H1 (cell line): ENCODE data around the gene IFIT2. TPM values are rescaled to one million over a fixed set of nuclear protein-coding genes. Genes with fewer than 3 reads are reported as not detected.

Experiments used
- CTCF ChIA-PET: fragments of 300-600 bp; sonication (Branson Sonifier 250); formaldehyde crosslinking; loops from one replicate; lab custom pipeline; 2021; ENCODE audit not compliant: partially characterized antibody; lab: Charles Lee
- POLR2A ChIA-PET: fragments of 300-600 bp; sonication (Branson Sonifier 250); formaldehyde crosslinking; loops from one replicate; lab custom pipeline; 2021; ENCODE audit warnings: inconsistent platforms; ENCODE audit not compliant: partially characterized antibody; lab: Charles Lee
- DNase-seq, 2 experiments: peaks; one replicate each; pipeline versions ENCODE4 v3.0.0 to v3.0.0-alpha.2; 2010 to 2022; ENCODE audit warnings: low spot score in 2 of 2, low read depth in 1 of 2, mixed read lengths in 1 of 2
- FAIRE-seq: peaks from 2 replicates; lab custom pipeline; 2011; peaks lifted over from hg19 to GRCh38; lab: Jason Lieb, UNC
- H2AFZ ChIP-seq: 2 replicates; pipeline ENCODE4 v1.8.1; 2012; ENCODE audit warnings: low read length, inconsistent platforms
- H2AK5ac ChIP-seq: 2 replicates; pipeline ENCODE4 v1.6.1; 2013; ENCODE audit warnings: low read depth, low read length
- H2BK120ac ChIP-seq: replicated peaks from 2 replicates; pipeline ENCODE3; 2013; ENCODE audit warnings: low read depth, low read length, inconsistent platforms
- H2BK12ac ChIP-seq: 2 replicates; pipeline ENCODE4 v1.6.1; 2013; ENCODE audit warnings: low read depth, low read length
- H2BK15ac ChIP-seq: 2 replicates; pipeline ENCODE4 v1.6.1; 2013; ENCODE audit warnings: low read length
- H2BK20ac ChIP-seq: 2 replicates; pipeline ENCODE4 v1.6.1; 2013; ENCODE audit warnings: low read length
- H2BK5ac ChIP-seq: 2 replicates; pipeline ENCODE4 v1.6.1; 2013; ENCODE audit warnings: low read depth, low read length
- H3K14ac ChIP-seq: 2 replicates; pipeline ENCODE4 v1.6.1; 2013; ENCODE audit warnings: inconsistent platforms; ENCODE audit not compliant: insufficient read length
- H3K18ac ChIP-seq: 2 replicates; pipeline ENCODE4 v1.6.1; 2013; ENCODE audit warnings: low read length; ENCODE audit errors: extremely low read depth
- H3K23ac ChIP-seq: 2 replicates; pipeline ENCODE4 v1.6.1; 2013; ENCODE audit warnings: inconsistent platforms; ENCODE audit not compliant: insufficient read length
- H3K23me2 ChIP-seq: 2 replicates; pipeline ENCODE4 v1.6.1; 2013; ENCODE audit warnings: low read depth, low read length
- H3K27ac ChIP-seq: 2 replicates; pipeline ENCODE4 v1.6.1; 2011; ENCODE audit warnings: low read depth, low read length, inconsistent platforms
- H3K27me3 ChIP-seq, 4 experiments: replicated peaks in 1 of 4; 1 replicate in 1 of 4; 2 replicates in 3 of 4; pipeline versions ENCODE4 v1.6.1 to v1.8.1; 2011 to 2013; ENCODE audit warnings: low read length in 3 of 4, mild to moderate bottlenecking in 3 of 4, inconsistent platforms in 2 of 4, mixed read lengths in 2 of 4, moderate library complexity in 1 of 4; ENCODE audit not compliant: control insufficient read depth in 3 of 4, insufficient read depth in 3 of 4; ENCODE audit errors: extremely low read depth in 1 of 4
- H3K36me3 ChIP-seq, 4 experiments: 2 replicates each; pipeline versions ENCODE4 v1.6.1 to v1.8.1; 2011 to 2013; ENCODE audit warnings: mild to moderate bottlenecking in 4 of 4, low read length in 3 of 4, moderate library complexity in 2 of 4, control low read depth in 1 of 4, inconsistent platforms in 1 of 4; ENCODE audit not compliant: insufficient read depth in 4 of 4, control insufficient read depth in 2 of 4
- H3K4ac ChIP-seq: replicated peaks from 2 replicates; pipeline ENCODE3; 2013; ENCODE audit warnings: low read length, low read depth, mixed read lengths, inconsistent platforms; ENCODE audit not compliant: insufficient read length
- H3K4me1 ChIP-seq, 4 experiments: replicated peaks in 1 of 4; 1 replicate in 1 of 4; 2 replicates in 3 of 4; pipeline versions ENCODE4 v1.6.1 to v1.8.1; 2011 to 2013; ENCODE audit warnings: low read length in 3 of 4, inconsistent platforms in 2 of 4, mixed read lengths in 1 of 4; ENCODE audit not compliant: insufficient read depth in 4 of 4, control insufficient read depth in 3 of 4
- H3K4me2 ChIP-seq, 2 experiments: 2 replicates each; pipeline versions ENCODE4 v1.6.1 to v1.8.1; 2011 to 2013; ENCODE audit warnings: low read depth in 2 of 2, low read length in 2 of 2, control low read depth in 1 of 2, inconsistent platforms in 1 of 2, mild to moderate bottlenecking in 1 of 2; ENCODE audit not compliant: insufficient read depth in 1 of 2
- H3K4me3 ChIP-seq, 4 experiments: fragments of 200-600, 300-600 bp in 1 of 4; sonication (generic), shearing (Covaris generic), sonication (Bioruptor Twin) in 1 of 4; 2 replicates each; pipeline versions ENCODE4 v1.5.1 to v1.8.1; 2011 to 2016; ENCODE audit warnings: low read length in 4 of 4, low read depth in 3 of 4, control low read depth in 2 of 4, inconsistent platforms in 2 of 4, mild to moderate bottlenecking in 2 of 4, mixed read lengths in 1 of 4, moderate library complexity in 1 of 4; ENCODE audit not compliant: insufficient read depth in 2 of 4; ENCODE audit errors: extremely low read depth in 1 of 4
- H3K56ac ChIP-seq: replicated peaks from 2 replicates; pipeline ENCODE3; 2013; ENCODE audit warnings: low read depth, mild to moderate bottlenecking, mixed read lengths, low read length, inconsistent platforms; ENCODE audit not compliant: insufficient read length
- H3K79me1 ChIP-seq: 2 replicates; pipeline ENCODE4 v1.6.1; 2013; ENCODE audit warnings: low read depth, low read length, control low read depth
- H3K79me2 ChIP-seq, 2 experiments: 2 replicates each; pipeline versions ENCODE4 v1.6.1 to v1.8.1; 2012 to 2013; ENCODE audit warnings: low read length in 2 of 2, mild to moderate bottlenecking in 2 of 2, inconsistent platforms in 1 of 2; ENCODE audit not compliant: insufficient read depth in 2 of 2, control insufficient read depth in 1 of 2
- H3K9ac ChIP-seq, 4 experiments: replicated peaks in 1 of 4; 1 replicate in 1 of 4; 2 replicates in 3 of 4; pipeline versions ENCODE4 v1.6.1 to v1.8.1; 2011 to 2013; ENCODE audit warnings: low read depth in 3 of 4, low read length in 3 of 4, control low read depth in 2 of 4, mild to moderate bottlenecking in 2 of 4, moderate library complexity in 2 of 4, inconsistent platforms in 1 of 4; ENCODE audit errors: extremely low read depth in 1 of 4
- H3K9me3 ChIP-seq, 2 experiments: 2 replicates each; pipeline versions ENCODE4 v1.6.1 to v1.8.1; 2012 to 2013; ENCODE audit warnings: mild to moderate bottlenecking in 2 of 2, moderate library complexity in 2 of 2, control low read depth in 1 of 2, inconsistent platforms in 1 of 2, low read depth in 1 of 2, low read length in 1 of 2, mixed read lengths in 1 of 2; ENCODE audit not compliant: insufficient read depth in 2 of 2
- H4K20me1 ChIP-seq, 2 experiments: replicated peaks in 1 of 2; 2 replicates each; pipeline versions ENCODE3 to v1.8.1; 2011 to 2013; ENCODE audit warnings: inconsistent platforms in 2 of 2, low read length in 2 of 2, mild to moderate bottlenecking in 1 of 2; ENCODE audit not compliant: insufficient read depth in 2 of 2, control insufficient read depth in 1 of 2
- H4K5ac ChIP-seq: 2 replicates; pipeline ENCODE4 v1.6.1; 2013; ENCODE audit warnings: low read length, low read depth, mixed read lengths, inconsistent platforms; ENCODE audit not compliant: insufficient read length
- H4K8ac ChIP-seq: 2 replicates; pipeline ENCODE4 v1.8.0; 2013; ENCODE audit warnings: mild to moderate bottlenecking, moderate library complexity, low read length, inconsistent platforms; ENCODE audit not compliant: insufficient read depth; ENCODE audit errors: extremely low read depth
- H4K91ac ChIP-seq: replicated peaks from 2 replicates; pipeline ENCODE3; 2013; ENCODE audit warnings: low read length, mixed read lengths, inconsistent platforms; ENCODE audit not compliant: insufficient read length
- CBX8 ChIP-seq: fragments of 300-800, 300-1000 bp; sonication (generic); IDR thresholded peaks from 2 replicates; pipeline ENCODE4 v1.7.1; 2016; ENCODE audit warnings: low read depth, low read length, borderline replicate concordance
- E2F6 ChIP-seq: IDR thresholded peaks from 2 replicates; pipeline ENCODE4 v1.6.1; 2012; ENCODE audit warnings: inconsistent platforms
- EGR1 ChIP-seq: IDR thresholded peaks from 2 replicates; pipeline ENCODE4 v1.6.1; 2011; ENCODE audit warnings: low read depth, low read length, borderline replicate concordance
- EZH2 ChIP-seq: fragments of 200-600 bp; sonication (generic); IDR thresholded peaks from 2 replicates; pipeline ENCODE4 v1.7.1; 2012; ENCODE audit warnings: low read depth, mild to moderate bottlenecking, moderate library complexity, low read length, inconsistent platforms; ENCODE audit not compliant: severe bottlenecking
- FOSL1 ChIP-seq: IDR thresholded peaks from 2 replicates; pipeline ENCODE4 v1.6.1; 2011; ENCODE audit warnings: mild to moderate bottlenecking, low read depth, low read length, moderate library complexity; ENCODE audit not compliant: insufficient read depth
- GTF2F1 ChIP-seq: IDR thresholded peaks from 2 replicates; pipeline ENCODE4 v1.6.1; 2012; ENCODE audit warnings: low read depth, low read length, improper control_type of control experiment, borderline replicate concordance
- JUN ChIP-seq: IDR thresholded peaks from 2 replicates; pipeline ENCODE4 v1.6.1; 2011; ENCODE audit warnings: low read depth, mild to moderate bottlenecking, improper control_type of control experiment, low read length
- MAX ChIP-seq: IDR thresholded peaks from 2 replicates; pipeline ENCODE4 v1.6.1; 2012; ENCODE audit warnings: inconsistent platforms
- NRF1 ChIP-seq: IDR thresholded peaks from 2 replicates; pipeline ENCODE4 v1.6.1; 2011; ENCODE audit warnings: mild to moderate bottlenecking, low read depth, low read length, improper control_type of control experiment
- SIX5 ChIP-seq: IDR thresholded peaks from 2 replicates; pipeline ENCODE4 v1.6.1; 2011; ENCODE audit warnings: mild to moderate bottlenecking, low read depth, low read length
- SRF ChIP-seq: IDR thresholded peaks from 2 replicates; pipeline ENCODE4 v1.6.1; 2011; ENCODE audit warnings: mild to moderate bottlenecking, low read depth, low read length, moderate library complexity
- YY1 ChIP-seq: IDR thresholded peaks from 2 replicates; pipeline ENCODE4 v1.6.1; 2011; ENCODE audit warnings: low read depth, mild to moderate bottlenecking, low read length
- WGBS, 2 experiments: shearing (Covaris generic) in 1 of 2; methylation state at CpG; one replicate each; pipeline versions ENCODE4 v1.1.6 to v1.1.7; 2013 to 2015; ENCODE audit warnings: low lambda C conversion rate in 2 of 2, mixed read lengths in 2 of 2, inconsistent platforms in 1 of 2, low coverage in 1 of 2, missing lambda C conversion rate in 1 of 2; ENCODE audit not compliant: insufficient replicate concordance in 2 of 2, insufficient coverage in 1 of 2, insufficient read length in 1 of 2; ENCODE audit errors: extremely low coverage in 1 of 2, missing lambda C conversion rate in 1 of 2; 5-methylcytosine and 5-hydroxymethylcytosine counted together
- polyA plus RNA-seq, 7 experiments: library from polyadenylated mRNA; depleted of rRNA in 3 of 7; stranded (reverse) in 5 of 7; unstranded in 2 of 7; fragments of >200 nt in 5 of 7; fragments of 200-250 nt in 2 of 7; gene quantifications; 1 replicate in 5 of 7; 2 replicates in 1 of 7; 4 replicates in 1 of 7; pipeline versions ENCODE4 v1.2.1 to v1.2.3, GENCODE V29; 2011 to 2013; ENCODE audit warnings: missing spikeins in 2 of 7, mixed read lengths in 2 of 7
- total RNA-seq: library from RNA; stranded (reverse); fragmentation: NEBNext Ultra II Directional; extraction: Animal tissue kit (Norgen Biotek cat#: 25700); gene quantifications from 2 replicates; pipeline ENCODE4 v1.2.1, GENCODE V29; 2021

The IFIT2 gene
- total and polyA plus RNA-seq, 2 of the 8 experiments (the other 6 are each of a cell fraction or from before 2014, with no cell fraction given): 0.03 to 0.35 TPM

GRCh38 chr10:89303161-89303560, 1.3 kb downstream of the IFIT2 start:
- Histone ChIP-seq H2BK120ac (no peak overlapping the region), H3K4me3 (no peak overlapping the region), H3K56ac (no peak overlapping the region), H3K9me3 (no peaks in the 10 kb centered on the region), H3K23me2 (no peaks in the 10 kb centered on the region), H2AK5ac (no peak overlapping the region), H4K20me1 (no peaks in the 10 kb centered on the region), H2AFZ (no peak overlapping the region), H3K18ac (no peak overlapping the region), H3K14ac (no peak overlapping the region), H3K36me3 (no peaks in the 10 kb centered on the region), H3K79me1 (no peaks in the 10 kb centered on the region), H2BK5ac (no peak overlapping the region), H3K9ac (no peak overlapping the region), H3K4ac (no peak overlapping the region), H3K4me1 (peaks cover 0 to 3% (median 1%) of the 10 kb centered on the region in 4 experiments; a peak in 2 of 7 replicates), H2BK20ac (no peak overlapping the region), H3K4me2 (no peak overlapping the region), H3K27me3 (no peaks in the 10 kb centered on the region), H3K27ac (no peak overlapping the region), H3K79me2 (no peaks in the 10 kb centered on the region), H4K8ac (no peak overlapping the region), H2BK15ac (no peak overlapping the region), H3K23ac (no peak overlapping the region), H2BK12ac (no peak overlapping the region), H4K5ac (no peak overlapping the region), H4K91ac (no peak overlapping the region)
- 84% methylated on average over 2 of the region's 2 CpGs; no CpG with 5 or more reads in 1 of the 2 experiments for WGBS, 2 experiments
- ChIA-PET POLR2A (no interaction called here), CTCF (interaction anchor here (1.2 to 9.9 kb wide), 4 partner anchors 8 to 86 kb away, joined by 3 to 60 read pairs (median 5); no protein-coding TSS in a partner anchor)
- TF ChIP-seq EGR1 (no peak), SIX5 (no peak), MAX (no peak), JUN (no peak), GTF2F1 (no peak), YY1 (no peak), EZH2 (no peak), SRF (no peak), NRF1 (no peak), CBX8 (no peak), FOSL1 (no peak), E2F6 (no peak)
- no peak for FAIRE-seq
- DNase-seq: no peak
